Small intestine (tissue), 7 donors: ENCODE measurements around the gene FOXC1. TPM values are rescaled to one million over a fixed set of nuclear protein-coding genes. Genes with fewer than 3 reads are reported as not detected.

Experiments used
- DNase-seq, 2 donors: peaks; one replicate each; pipeline versions ENCODE4 v3.0.0 to v3.0.0-alpha.2; 2013
- FAIRE-seq: peaks from 2 replicates; lab custom pipeline; 2012; peaks lifted over from hg19 to GRCh38; lab: Jason Lieb, UNC
- H3K27ac ChIP-seq, 3 donors: one replicate each; pipeline ENCODE4 v1.5.1; 2013; ENCODE audit warnings: low read length in 2 of 3, mild to moderate bottlenecking in 2 of 3, control low read depth in 1 of 3, inconsistent platforms in 1 of 3, low read depth in 1 of 3, moderate library complexity in 1 of 3
- H3K27me3 ChIP-seq, 3 donors: one replicate each; pipeline ENCODE4 v1.6.1; 2013; ENCODE audit warnings: low read length in 3 of 3, inconsistent platforms in 1 of 3; ENCODE audit not compliant: control insufficient read depth in 3 of 3, insufficient read depth in 3 of 3
- H3K36me3 ChIP-seq, 3 donors: one replicate each; pipeline ENCODE4 v1.6.1; 2013; ENCODE audit warnings: low read length in 3 of 3, inconsistent platforms in 1 of 3, low read depth in 1 of 3, mild to moderate bottlenecking in 1 of 3, moderate library complexity in 1 of 3; ENCODE audit not compliant: control insufficient read depth in 3 of 3, insufficient read depth in 2 of 3
- H3K4me1 ChIP-seq, 3 donors: one replicate each; pipeline ENCODE4 v1.6.1; 2013; ENCODE audit warnings: low read length in 2 of 3, inconsistent platforms in 1 of 3, low read depth in 1 of 3, mild to moderate bottlenecking in 1 of 3, moderate library complexity in 1 of 3; ENCODE audit not compliant: control insufficient read depth in 3 of 3, insufficient read depth in 2 of 3
- H3K4me3 ChIP-seq, 3 donors: one replicate each; pipeline ENCODE4 v1.5.1; 2013; ENCODE audit warnings: low read length in 3 of 3, control low read depth in 1 of 3, inconsistent platforms in 1 of 3, low read depth in 1 of 3, mild to moderate bottlenecking in 1 of 3, moderate library complexity in 1 of 3
- H3K9me3 ChIP-seq, 2 donors: one replicate each; pipeline ENCODE4 v1.6.1; 2013; ENCODE audit warnings: low read depth in 1 of 2, low read length in 1 of 2; ENCODE audit not compliant: control insufficient read depth in 2 of 2, insufficient read depth in 1 of 2
- WGBS, 3 donors: extraction: QIAGEN DNeasy Blood & Tissue Kit; methylation state at CpG; one replicate each; pipeline ENCODE4 v1.1.7; 2013; 5-methylcytosine and 5-hydroxymethylcytosine counted together
- polyA plus RNA-seq, 4 donors: library from polyadenylated mRNA; stranded (reverse) in 3 of 4; unstranded in 1 of 4; fragments of 200-250 nt in 3 of 4; fragments of 120-200 nt in 1 of 4; gene quantifications; one replicate each; pipeline versions ENCODE4 v1.2.1 to v1.2.3, GENCODE V29; 2013
- donor health status: healthy with polysubstance abuse.
- donor health status: control.
- donor health status: control.
- donor health status: Bipolar disorder and iron deficiency.
- donor health status: healthy.

FOXC1 gene
- polyA plus RNA-seq, 4 donors, result 0.22 to 3.1 (median 0.27) TPM; not detected in 1

GRCh38 chr6:1652842-1653241, 43.1 kb downstream of the FOXC1 start:
- Histone ChIP-seq H3K4me3 (no peak overlapping the region), H3K27me3 (no peaks in the 10 kb centered on the region), H3K9me3 (no peaks in the 10 kb centered on the region), H3K4me1 (no peaks in the 10 kb centered on the region), H3K27ac (no peak overlapping the region), H3K36me3 (peaks cover 0 to 5% (median 0%) of the 10 kb centered on the region in 3 donors)
- WGBS, 3 donors, result 94 to 97% (median 94%) methylated on average over 10 of the region's 10 CpGs
- no peak for DNase-seq
- FAIRE-seq, result no peak

GRCh38 chr6:1654054-1654453, 44.3 kb downstream of the FOXC1 start:
- Histone ChIP-seq H3K4me3 (no peak overlapping the region), H3K27ac (no peak overlapping the region), H3K36me3 (peaks cover 0 to 5% (median 2%) of the 10 kb centered on the region in 3 donors), H3K9me3 (no peaks in the 10 kb centered on the region), H3K27me3 (no peaks in the 10 kb centered on the region), H3K4me1 (no peaks in the 10 kb centered on the region)
- DNase-seq, result no peak
- 82 to 92% (median 88%) methylated on average over 4 of the region's 4 CpGs for WGBS, 3 donors
- FAIRE-seq, result no peak

- 84 to 86% (median 86%) methylated on average over 13 of the region's 13 CpGs for WGBS, 3 donors
- DNase-seq (no peak), FAIRE-seq (no peak)
- no peaks in the 10 kb centered on the region for H3K4me1 ChIP-seq
- H3K27ac ChIP-seq, result no peak overlapping the region
- H3K9me3 ChIP-seq, result no peaks in the 10 kb centered on the region
- no peak overlapping the region for H3K4me3 ChIP-seq
- H3K36me3 ChIP-seq, result peaks cover 2 to 10% (median 2%) of the 10 kb centered on the region in 3 donors
- H3K27me3 ChIP-seq, result no peaks in the 10 kb centered on the region
Measured at GRCh38 chr6:1657116-1657770, 47.5 kb downstream of the FOXC1 start.

DNA sequence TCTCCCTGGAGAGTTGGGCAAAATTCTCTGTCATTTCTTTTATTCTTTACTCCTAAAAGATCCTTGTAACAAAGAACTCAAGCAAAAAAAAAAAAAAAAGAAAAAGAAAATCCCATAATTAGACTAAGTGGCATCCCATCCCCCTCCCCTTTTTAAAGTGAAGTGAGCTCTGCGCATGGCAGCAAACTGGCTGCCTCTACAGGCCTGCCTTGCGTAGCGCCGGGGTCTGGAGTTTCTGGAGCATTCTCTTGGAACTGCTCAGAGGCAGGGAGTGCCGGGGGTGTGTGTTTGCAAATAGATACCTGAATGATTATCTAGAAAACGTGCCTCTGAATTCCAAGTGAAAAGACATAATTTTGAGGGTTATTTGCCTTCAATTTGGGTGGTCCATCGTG, 48.1 kb downstream of the FOXC1 start:
- FAIRE-seq (no peak), DNase-seq (no peak)
- Histone ChIP-seq H3K9me3 (no peaks in the 10 kb centered on the region), H3K27ac (no peak overlapping the region), H3K27me3 (no peaks in the 10 kb centered on the region), H3K4me3 (no peak overlapping the region), H3K4me1 (no peaks in the 10 kb centered on the region), H3K36me3 (peaks cover 2 to 10% (median 4%) of the 10 kb centered on the region in 3 donors)
- 85 to 88% (median 86%) methylated on average over 7 of the region's 7 CpGs for WGBS, 3 donors

DNA sequence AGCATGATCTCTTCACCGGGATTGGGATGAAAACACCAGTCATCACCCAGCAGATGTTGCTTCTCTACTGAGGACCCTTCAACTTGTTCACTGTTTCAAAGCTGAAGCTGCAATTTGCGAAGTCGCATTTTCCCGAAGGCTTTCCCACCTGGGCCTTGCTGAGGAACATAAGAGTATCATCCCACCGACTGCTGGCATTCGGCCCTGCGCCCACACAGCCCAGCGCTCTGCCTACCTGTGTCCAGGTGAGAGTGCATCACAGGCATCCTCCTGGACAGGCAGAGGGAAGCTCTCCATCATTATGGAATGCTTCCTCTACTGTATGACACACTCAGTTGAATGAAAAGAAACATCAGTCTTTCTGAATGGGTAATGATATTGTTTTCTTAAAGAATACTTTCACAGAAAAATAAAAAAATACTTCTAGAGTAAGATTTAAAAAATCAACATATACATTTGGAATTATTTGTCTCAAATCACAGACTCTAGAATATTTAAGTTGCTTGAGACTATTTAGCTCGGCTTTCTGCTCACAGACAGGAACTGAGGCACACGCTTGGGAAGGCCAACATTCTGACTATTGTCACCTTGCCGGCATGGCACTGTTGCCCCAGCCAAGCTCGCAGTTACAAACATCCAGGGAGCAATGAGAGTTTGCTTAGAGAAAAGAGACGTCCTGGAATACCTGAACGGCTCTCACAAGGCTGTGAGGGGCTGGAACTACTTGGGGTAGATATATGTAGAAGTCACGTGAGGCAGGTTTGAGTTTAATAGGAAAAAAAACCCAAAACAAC, 48.7 kb downstream of the FOXC1 start:
- Histone ChIP-seq H3K27me3 (no peaks in the 10 kb centered on the region), H3K4me3 (no peak overlapping the region), H3K9me3 (no peaks in the 10 kb centered on the region), H3K4me1 (no peaks in the 10 kb centered on the region), H3K27ac (no peak overlapping the region), H3K36me3 (peaks cover 2 to 10% (median 4%) of the 10 kb centered on the region in 3 donors)
- WGBS, 3 donors, result 95 to 97% (median 96%) methylated on average over 15 of the region's 15 CpGs
- DNase-seq (no peak), FAIRE-seq (no peak)

GRCh38 chr6:1659816-1660215, 50.1 kb downstream of the FOXC1 start:
- H3K4me1 ChIP-seq, result no peaks in the 10 kb centered on the region
- no peaks in the 10 kb centered on the region for H3K9me3 ChIP-seq
- no peak overlapping the region for H3K4me3 ChIP-seq
- FAIRE-seq, result no peak
- H3K27me3 ChIP-seq, result no peaks in the 10 kb centered on the region
- 79 to 97% (median 79%) methylated on average over 7 of the region's 7 CpGs for WGBS, 3 donors
- no peak for DNase-seq
- no peak overlapping the region for H3K27ac ChIP-seq
- peaks cover 2 to 10% (median 4%) of the 10 kb centered on the region in 3 donors for H3K36me3 ChIP-seq

DNA sequence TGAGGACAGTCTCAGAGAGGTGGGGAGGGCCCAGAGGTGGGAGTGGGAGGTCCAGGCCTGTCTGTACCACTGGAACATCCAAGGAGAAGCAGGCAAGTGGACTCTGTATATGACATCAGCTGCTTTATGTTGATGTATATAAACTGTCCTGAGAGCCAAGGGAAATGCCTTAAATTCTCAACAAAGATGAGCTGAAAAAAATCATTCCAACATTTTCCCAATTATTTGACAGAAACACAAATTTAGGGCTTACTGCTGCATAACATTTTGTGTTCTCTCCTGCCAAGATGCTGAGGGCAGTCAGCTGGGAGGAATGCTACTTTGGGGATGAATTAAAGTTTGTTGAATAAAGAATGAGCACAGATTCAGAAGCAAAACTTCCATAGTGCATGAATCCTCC, 52.8 kb downstream of the FOXC1 start:
- Histone ChIP-seq H3K27ac (no peak overlapping the region), H3K36me3 (peaks cover 2 to 10% (median 4%) of the 10 kb centered on the region in 3 donors), H3K27me3 (no peaks in the 10 kb centered on the region), H3K4me3 (no peak overlapping the region), H3K4me1 (peaks cover 0 to 5% (median 0%) of the 10 kb centered on the region in 3 donors), H3K9me3 (peaks cover 0 to 4% of the 10 kb centered on the region in 2 donors)
- DNase-seq, result no peak
- no peak for FAIRE-seq
